K562 (cell line): Measurements from ENCODE around the gene PCK1. TPM values are rescaled to one million over a fixed set of nuclear protein-coding genes. Genes with fewer than 3 reads are reported as not detected.

Source experiments
- ATAC-seq: fragments of 200-7000 bp; cut with Tn5 transposase; 3 replicates; pipeline ENCODE4 v1.9.1; 2020; ENCODE audit warnings: moderate library complexity
- BruUV-seq: library from RNA; stranded (reverse); fragments of 400-500 nt; replicated peaks from 2 replicates; lab custom pipeline; 2021; lab: Mats Ljungman, UMichigan
- CTCF ChIA-PET: fragments of 300-600 bp; formaldehyde crosslinking; extraction: SDS; loops from one replicate; lab custom pipeline; 2021; ENCODE audit warnings: low intra/inter-chr PET ratio; lab: Yijun Ruan, JAX
- POLR2A ChIA-PET: fragments of 300-600, 350-650 bp; sonication (Branson Sonifier 250); formaldehyde crosslinking; extraction: SDS; loops from one replicate; lab custom pipeline; 2021; ENCODE audit warnings: antibody characterized with exemption, inconsistent platforms; lab: Yijun Ruan, JAX
- DNase-seq, 4 experiments: peaks; one replicate each; pipeline versions ENCODE4 v3.0.0 to v3.0.0-alpha.2; 2011 to 2018; ENCODE audit warnings: low spot score in 3 of 4, mixed read lengths in 3 of 4; ENCODE audit errors: extremely low read depth in 1 of 4
- FAIRE-seq: peaks from 2 replicates; lab custom pipeline; 2011; peaks lifted over from hg19 to GRCh38; lab: Jason Lieb, UNC
- H2AFZ ChIP-seq: 2 replicates; pipeline ENCODE4 v1.6.0; 2011; ENCODE audit warnings: low read depth, low read length, control low read depth, inconsistent platforms
- H3K27ac ChIP-seq: fragments of 200-600 bp; 3 replicates; pipeline ENCODE4 v1.8.0; 2011; ENCODE audit warnings: low read depth, mild to moderate bottlenecking, control low read depth, inconsistent platforms, low read length, moderate library complexity, mixed read lengths; ENCODE audit errors: extremely low read depth
- H3K27me3 ChIP-seq, 2 experiments: fragments of 300-600 bp in 1 of 2; 2 replicates in 1 of 2; 3 replicates in 1 of 2; pipeline versions ENCODE4 v1.6.0 to v1.8.0; 2011; ENCODE audit warnings: inconsistent platforms in 2 of 2, low read length in 2 of 2, mild to moderate bottlenecking in 1 of 2, mixed read lengths in 1 of 2, moderate library complexity in 1 of 2; ENCODE audit not compliant: control insufficient read depth in 2 of 2, insufficient read depth in 2 of 2
- H3K36me3 ChIP-seq: fragments of 300-600 bp; 3 replicates; pipeline ENCODE4 v1.8.0; 2011; ENCODE audit warnings: mild to moderate bottlenecking, low read length, inconsistent platforms; ENCODE audit not compliant: control insufficient read depth, insufficient read depth
- H3K4me1 ChIP-seq, 2 experiments: fragments of 200-600 bp in 1 of 2; replicated peaks in 1 of 2; 2 replicates in 1 of 2; 3 replicates in 1 of 2; pipeline versions ENCODE4 v1.5.1 to v1.8.0; 2011; ENCODE audit warnings: inconsistent platforms in 2 of 2, low read length in 2 of 2, mild to moderate bottlenecking in 1 of 2, mixed read lengths in 1 of 2, moderate library complexity in 1 of 2; ENCODE audit not compliant: control insufficient read depth in 2 of 2, insufficient read depth in 2 of 2
- H3K4me2 ChIP-seq: 2 replicates; pipeline ENCODE4 v1.6.1; 2011; ENCODE audit warnings: low read length, control low read depth, inconsistent platforms, mixed read lengths; ENCODE audit not compliant: insufficient read depth
- H3K4me3 ChIP-seq: fragments of 200-600 bp; sonication (generic), shearing (Covaris generic); 2 replicates; pipeline ENCODE4 v1.5.1; 2016; ENCODE audit warnings: control low read depth, inconsistent platforms
- H3K79me2 ChIP-seq: fragments of 200-600 bp; 3 replicates; pipeline ENCODE4 v1.8.0; 2011; ENCODE audit warnings: low read length, inconsistent platforms; ENCODE audit not compliant: control insufficient read depth, insufficient read depth
- H3K9ac ChIP-seq, 2 experiments: 2 replicates each; pipeline versions ENCODE4 v1.6.0 to v1.6.1; 2011; ENCODE audit warnings: low read depth in 2 of 2, low read length in 2 of 2, control low read depth in 1 of 2, inconsistent platforms in 1 of 2, mild to moderate bottlenecking in 1 of 2, mixed read lengths in 1 of 2; ENCODE audit not compliant: insufficient read depth in 1 of 2
- H3K9me1 ChIP-seq: one replicate; pipeline ENCODE4 v1.6.0; 2011; ENCODE audit warnings: inconsistent platforms, mild to moderate bottlenecking, low read length, moderate library complexity; ENCODE audit not compliant: control insufficient read depth, insufficient read depth
- H3K9me3 ChIP-seq: replicated peaks from 2 replicates; pipeline ENCODE4 v1.5.1; 2011; ENCODE audit warnings: low read depth, low read length, inconsistent platforms; ENCODE audit not compliant: control insufficient read depth, insufficient read depth
- H4K20me1 ChIP-seq: replicated peaks from 2 replicates; pipeline ENCODE4 v1.6.1; 2011; ENCODE audit warnings: low read length, inconsistent platforms, mixed read lengths; ENCODE audit not compliant: control insufficient read depth, insufficient read depth
- CHD2 ChIP-seq: IDR thresholded peaks from 2 replicates; pipeline ENCODE4 v1.6.1; 2011; ENCODE audit warnings: low read depth, low read length
- E2F6 ChIP-seq, 2 experiments: IDR thresholded peaks; 2 replicates each; pipeline ENCODE4 v1.6.1; 2011; ENCODE audit warnings: borderline replicate concordance in 1 of 2, control low read depth in 1 of 2, low read depth in 1 of 2, low read length in 1 of 2, mild to moderate bottlenecking in 1 of 2, mixed read lengths in 1 of 2, moderate library complexity in 1 of 2; ENCODE audit not compliant: insufficient read depth in 1 of 2, insufficient read length in 1 of 2, poor library complexity in 1 of 2, severe bottlenecking in 1 of 2; ENCODE audit errors: extremely low read depth in 1 of 2
- HMGN3 ChIP-seq: IDR thresholded peaks from 2 replicates; pipeline ENCODE4 v1.6.1; 2011; ENCODE audit warnings: borderline replicate concordance, low read depth, mild to moderate bottlenecking, mixed read lengths, low read length; ENCODE audit not compliant: insufficient read length; ENCODE audit errors: extremely low read depth
- MCM2 ChIP-seq: fragments of 450-650 bp; IDR thresholded peaks from 2 replicates; pipeline ENCODE4 v1.6.1; 2017; ENCODE audit warnings: low read depth, mild to moderate bottlenecking
- MTF1 ChIP-seq: fragments of 250-450 bp; sonication (Bioruptor Pico); IDR thresholded peaks from 2 replicates; pipeline ENCODE4 v1.9.0; 2021; ENCODE audit warnings: moderate library complexity, mild to moderate bottlenecking, inconsistent platforms, borderline replicate concordance
- MYBL2 ChIP-seq, 2 experiments: fragments of 450-650 bp in 1 of 2; sonication (generic) in 1 of 2; formaldehyde crosslinking in 1 of 2; IDR thresholded peaks; 2 replicates each; pipeline versions ENCODE4 v1.6.1 to v1.8.1; 2017 to 2022; ENCODE audit warnings: borderline replicate concordance in 1 of 2, inconsistent platforms in 1 of 2, low read depth in 1 of 2, mild to moderate bottlenecking in 1 of 2, missing genetic modification reagents in 1 of 2, moderate library complexity in 1 of 2
- NCOA1 ChIP-seq: fragments of 450-650 bp; IDR thresholded peaks from 2 replicates; pipeline ENCODE4 v1.6.1; 2016; ENCODE audit warnings: low read depth
- NELFE ChIP-seq: IDR thresholded peaks from 2 replicates; pipeline ENCODE4 v1.6.1; 2011; ENCODE audit warnings: mild to moderate bottlenecking; ENCODE audit not compliant: insufficient read depth, insufficient read length
- NFE2L1 ChIP-seq: fragments of 450-650 bp; IDR thresholded peaks from 2 replicates; pipeline ENCODE4 v1.6.1; 2016; ENCODE audit warnings: missing genetic modification characterization, low read depth, mild to moderate bottlenecking, missing compliant biosample characterization, moderate library complexity, borderline replicate concordance
- NR0B1 ChIP-seq: fragments of 450-650 bp; IDR thresholded peaks from one replicate; pipeline ENCODE4 v1.6.1; 2018; ENCODE audit warnings: mild to moderate bottlenecking, moderate library complexity; ENCODE audit not compliant: partially characterized antibody
- PCBP1 ChIP-seq: fragments of 200-400 bp; formaldehyde crosslinking; IDR thresholded peaks from 2 replicates; pipeline ENCODE4 v1.6.1; 2018; ENCODE audit warnings: mild to moderate bottlenecking, low read depth, low read length; ENCODE audit not compliant: poor library complexity, severe bottlenecking
- RNF2 ChIP-seq: sonication (generic); IDR thresholded peaks from 2 replicates; pipeline ENCODE4 v1.6.1; 2016
- SP1 ChIP-seq: sonication (generic); formaldehyde crosslinking; IDR thresholded peaks from 2 replicates; pipeline ENCODE4 v1.8.1; 2022; ENCODE audit warnings: mild to moderate bottlenecking, missing genetic modification reagents
- TFAP4 ChIP-seq: sonication (generic); formaldehyde crosslinking; IDR thresholded peaks from 2 replicates; pipeline ENCODE4 v1.8.0; 2022; ENCODE audit warnings: missing genetic modification reagents, mild to moderate bottlenecking, moderate library complexity, borderline replicate concordance
- ZNF511 ChIP-seq: sonication (generic); formaldehyde crosslinking; IDR thresholded peaks from 2 replicates; pipeline ENCODE4 v1.8.0; 2022; ENCODE audit warnings: mild to moderate bottlenecking, missing genetic modification reagents
- ZNF512 ChIP-seq: IDR thresholded peaks from 2 replicates; pipeline ENCODE4 v1.6.1; 2016; ENCODE audit warnings: missing genetic modification characterization, missing compliant biosample characterization
- ZNF583 ChIP-seq: fragments of 250-450 bp; sonication (Bioruptor Pico); IDR thresholded peaks from 2 replicates; pipeline ENCODE4 v1.4.0; 2020
- WGBS: fragments of 100-300 bp; shearing (Covaris generic); methylation state at CpG from one replicate; pipeline ENCODE4 v1.1.6; 2016; ENCODE audit warnings: low coverage, mixed read lengths; ENCODE audit not compliant: insufficient coverage; ENCODE audit errors: missing lambda C conversion rate; 5-methylcytosine and 5-hydroxymethylcytosine counted together
- in situ Hi-C: fragments of 300-500 bp; cut with MboI; formaldehyde crosslinking; loops from 4 replicates; pipeline ENCODE4 v1.15.0; 2018; ENCODE audit warnings: inconsistent platforms, mixed read lengths
- intact Hi-C: fragments of 100-400 bp; cut with micrococcal nuclease; formaldehyde crosslinking; loops from 2 replicates; pipeline ENCODE4 v1.14.2; 2022
- polyA plus RNA-seq, 8 experiments: library from polyadenylated mRNA; depleted of rRNA in 4 of 8; stranded (reverse) in 5 of 8; unstranded in 3 of 8; fragments of >200 nt; fragmentation: Nextera tagmentation in 2 of 8; fragmentation: Illumina TruSeq in 1 of 8; extraction: Ambion mirVana in 2 of 8; extraction: Trizol in 1 of 8; gene quantifications; 2 replicates each; pipeline versions ENCODE4 v1.2.1 to v1.2.3, GENCODE V29; 2011 to 2014; ENCODE audit warnings: inconsistent platforms in 1 of 8, missing spikeins in 1 of 8
- total RNA-seq, 7 experiments: library from RNA; depleted of rRNA in 6 of 7; stranded (reverse); fragments of >200 nt in 6 of 7; fragmentation: Illumina TruSeq in 2 of 7; extraction: Trizol in 2 of 7; gene quantifications; 2 replicates each; pipeline versions ENCODE4 v1.2.1 to v1.2.3, GENCODE V29; 2011 to 2021; ENCODE audit warnings: low replicate concordance in 1 of 7

Gene PCK1
- total and polyA plus RNA-seq, 9 of the 15 experiments (the other 6 are each of a cell fraction or from before 2014, with no cell fraction given): 0.05 to 0.73 (median 0.15) TPM

GRCh38 chr20:57570920-57571319 is 10.0 kb downstream of the PCK1 start:
- H3K79me2 ChIP-seq: no peaks in the 10 kb centered on the region
- no peaks in the 10 kb centered on the region for H4K20me1 ChIP-seq
- CTCF ChIA-PET: no interaction called here
- H3K9ac ChIP-seq: no peak overlapping the region
- no peak overlapping the region for H3K27ac ChIP-seq
- H3K9me3 ChIP-seq: no peaks in the 10 kb centered on the region
- H3K4me2 ChIP-seq: no peak overlapping the region
- no TSS peak for BruUV-seq
- H3K4me3 ChIP-seq: no peak overlapping the region
- intact Hi-C loops (no loop called here), in situ Hi-C loops (no loop called here)
- no peak overlapping the region for H2AFZ ChIP-seq
- FAIRE-seq (no peak), DNase-seq (no peak), ATAC-seq (no peak)
- POLR2A ChIA-PET: interaction anchor here (0.8 to 1.6 kb wide), 2 partner anchors 10 kb away, joined by 3 to 8 read pairs; partner anchors contain the start of gene PCK1
- WGBS: 44% methylated on average over 8 of the region's 8 CpGs
- H3K4me1 ChIP-seq: peaks cover 4 to 9% of the 10 kb centered on the region in 2 experiments; a peak in 3 of 5 replicates
- H3K36me3 ChIP-seq: no peaks in the 10 kb centered on the region
- no peaks in the 10 kb centered on the region for H3K9me1 ChIP-seq
- peaks cover 8 to 18% of the 10 kb centered on the region in 2 experiments; a peak in 3 of 5 replicates for H3K27me3 ChIP-seq
- TF ChIP-seq TFAP4 (no peak), NCOA1 (no peak), NELFE (no peak), ZNF583 (CRISPR knock-in tag) (no peak), CHD2 (no peak), E2F6 (IDR thresholded peaks at IDR 0.05; ENCODE audit: borderline replicate concordance in 1 of 2, extremely low read depth in 1 of 2, insufficient read depth in 1 of 2, insufficient read length in 1 of 2, low read depth in 1 of 2, low read length in 1 of 2, poor library complexity in 1 of 2, severe bottlenecking in 1 of 2) (no peak), NFE2L1 (no peak), ZNF511 (CRISPR knock-in tag) (no peak), HMGN3 (no peak), SP1 (CRISPR knock-in tag) (no peak), MYBL2 (IDR thresholded peaks at IDR 0.05; ENCODE audit: low read depth) (no peak), MYBL2 (CRISPR knock-in tag; IDR thresholded peaks at IDR 0.05; ENCODE audit: borderline replicate concordance) (no peak), RNF2 (no peak), NR0B1 (no peak), MCM2 (no peak), MTF1 (no peak), ZNF512 (tag) (no peak), PCBP1 (no peak)
